Tibial nerve (tissue), 4 donors: ENCODE measurements around the gene CCDC121. TPM values are rescaled to one million over a fixed set of nuclear protein-coding genes. Genes with fewer than 3 reads are reported as not detected.
"Not testable (repeated sequence)": the region's sequence is repeated elsewhere in the genome, so short reads cannot be mapped to it uniquely, and the experiment has no call there.

Experiments
- DNase-seq, 2 donors: peaks; one replicate each; pipeline ENCODE4 v3.0.0-alpha.2; 2019; ENCODE audit warnings: low spot score in 2 of 2
- H3K27ac ChIP-seq, 4 donors: fragments of 200-600 bp; sonication (generic) in 3 of 4; one replicate each; pipeline ENCODE4 v1.5.1; 2017 to 2019; ENCODE audit warnings: mild to moderate bottlenecking in 1 of 4
- H3K27me3 ChIP-seq, 2 donors: fragments of 200-600 bp; sonication (generic) in 1 of 2; one replicate each; pipeline versions ENCODE4 v1.5.1 to v1.6.0; 2017 to 2019
- H3K36me3 ChIP-seq, 3 donors: fragments of 200-600 bp; sonication (generic); one replicate each; pipeline ENCODE4 v1.5.1; 2018 to 2019
- H3K4me1 ChIP-seq, 4 donors: fragments of 200-600 bp; sonication (generic) in 3 of 4; one replicate each; pipeline ENCODE4 v1.5.1; 2017 to 2019
- H3K4me3 ChIP-seq, 4 donors: fragments of 200-600 bp; sonication (generic) in 3 of 4; one replicate each; pipeline ENCODE4 v1.5.1; 2017 to 2019; ENCODE audit warnings: mild to moderate bottlenecking in 1 of 4, moderate library complexity in 1 of 4
- H3K9me3 ChIP-seq, 4 donors: fragments of 200-600 bp; sonication (generic) in 3 of 4; one replicate each; pipeline ENCODE4 v1.5.1; 2017 to 2019
- CTCF ChIP-seq, 5 experiments: fragments of 200-600 bp in 3 of 5; fragments of 450-650 bp in 2 of 5; sonication (generic) in 3 of 5; IDR thresholded peaks; one replicate each; pipeline ENCODE4 v1.5.1; 2016 to 2019; ENCODE audit warnings: antibody characterized with exemption in 5 of 5, mild to moderate bottlenecking in 3 of 5, moderate library complexity in 2 of 5
- EP300 ChIP-seq, 2 donors: sonication (generic); formaldehyde crosslinking; IDR thresholded peaks; one replicate each; pipeline ENCODE4 v1.6.1; 2017; ENCODE audit warnings: antibody characterized with exemption in 2 of 2, mild to moderate bottlenecking in 1 of 2
- POLR2A ChIP-seq, 2 donors: fragments of 450-650 bp; IDR thresholded peaks; one replicate each; pipeline ENCODE4 v1.6.1; 2017; ENCODE audit warnings: antibody characterized with exemption in 2 of 2, mild to moderate bottlenecking in 2 of 2, moderate library complexity in 2 of 2
- WGBS, 2 donors: methylation state at CpG; one replicate each; pipeline ENCODE4 v1.1.5; 2018; 5-methylcytosine and 5-hydroxymethylcytosine counted together
- total RNA-seq, 4 donors: library from RNA; depleted of rRNA; stranded (reverse); fragments of >200 nt; gene quantifications; one replicate each; pipeline ENCODE4 v1.1.0, GENCODE V29; 2016

The CCDC121 gene
- total RNA-seq, 4 donors from 2014 or later, result 3.8 to 7.2 (median 4.7) TPM

GRCh38 chr2:27638037-27638637 lies 9.3 kb upstream of the CCDC121 start:
- TF ChIP-seq EP300 (IDR thresholded peaks at IDR 0.05) (no peak), CTCF (IDR thresholded peaks at IDR 0.05) (no peak), POLR2A (IDR thresholded peaks at IDR 0.05) (no peak)
- H3K4me1 ChIP-seq, result no peaks in the 10 kb centered on the region
- no peak for DNase-seq
- H3K9me3 ChIP-seq, result no peaks in the 10 kb centered on the region
- H3K36me3 ChIP-seq, result peaks cover 0 to 98% (median 7%) of the 10 kb centered on the region in 3 donors
- H3K27ac ChIP-seq, result no peak overlapping the region
- WGBS, 2 donors, result 91 to 94% methylated on average over 3 of the region's 3 CpGs
- no peak overlapping the region for H3K4me3 ChIP-seq
- H3K27me3 ChIP-seq, result no peaks in the 10 kb centered on the region

- no peaks in the 10 kb centered on the region for H3K9me3 ChIP-seq
- H3K36me3 ChIP-seq, result peaks cover 0 to 99% (median 9%) of the 10 kb centered on the region in 3 donors
- 92% methylated on average over 5 of the region's 5 CpGs for WGBS, 2 donors
- no peak for DNase-seq
- no peak overlapping the region for H3K4me3 ChIP-seq
- no peaks in the 10 kb centered on the region for H3K27me3 ChIP-seq
- H3K27ac ChIP-seq, result no peak overlapping the region
- H3K4me1 ChIP-seq, result no peaks in the 10 kb centered on the region
- TF ChIP-seq EP300 (IDR thresholded peaks at IDR 0.05) (no peak), CTCF (IDR thresholded peaks at IDR 0.05) (no peak), POLR2A (IDR thresholded peaks at IDR 0.05) (no peak)
Observed at GRCh38 chr2:27636766-27637165, 8.0 kb upstream of the CCDC121 start.

DNA sequence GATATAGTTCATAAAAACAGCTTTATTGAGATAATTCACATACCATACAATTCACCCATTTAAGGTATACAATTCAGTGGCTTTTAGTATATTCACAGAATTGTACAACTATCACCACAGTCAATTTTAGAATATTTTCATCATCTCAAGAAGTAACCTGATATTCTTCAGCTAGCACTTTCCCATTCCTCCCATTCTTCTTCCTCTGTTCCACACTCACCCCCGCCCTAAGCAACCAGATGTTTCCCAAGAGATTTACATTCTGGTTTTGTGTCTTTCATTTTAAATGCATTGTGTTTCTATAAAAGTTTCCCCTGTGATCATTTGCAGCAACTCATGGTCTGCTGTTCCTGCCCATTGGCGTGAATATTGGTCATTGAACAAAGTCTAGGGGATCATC lies 5.5 kb upstream of the CCDC121 start:
- Histone ChIP-seq H3K36me3 (peaks cover 0 to 89% (median 9%) of the 10 kb centered on the region in 3 donors), H3K9me3 (no peaks in the 10 kb centered on the region), H3K27ac (no peak overlapping the region), H3K4me3 (no peak overlapping the region), H3K27me3 (no peaks in the 10 kb centered on the region), H3K4me1 (peaks cover 0 to 12% (median 4%) of the 10 kb centered on the region in 4 donors)
- 89 to 94% methylated on average over 2 of the region's 2 CpGs for WGBS, 2 donors
- no peak for DNase-seq
- TF ChIP-seq CTCF (IDR thresholded peaks at IDR 0.05), result no peak
- TF ChIP-seq EP300 (IDR thresholded peaks at IDR 0.05), result no peak
- TF ChIP-seq POLR2A (IDR thresholded peaks at IDR 0.05), result no peak

DNA sequence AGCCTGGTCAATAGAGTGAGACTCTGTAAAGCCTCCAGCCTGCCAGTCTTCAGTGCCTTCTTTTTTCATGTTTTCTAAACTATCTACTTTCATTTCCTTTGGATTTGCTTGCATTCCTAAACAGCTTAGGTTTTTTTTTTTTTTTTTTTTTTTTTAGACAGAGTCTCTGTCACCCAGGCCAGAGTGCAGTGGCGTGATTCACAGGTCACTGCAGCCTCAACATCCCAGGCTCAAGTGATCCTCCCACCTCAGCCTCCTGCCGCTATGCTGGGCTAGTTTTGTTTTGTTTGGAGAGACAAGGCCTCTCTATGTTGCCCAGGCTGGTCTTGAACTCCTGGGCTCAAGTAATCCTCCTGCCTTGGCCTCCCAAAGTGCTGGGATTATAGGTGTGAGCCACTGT lies 1.4 kb upstream of the CCDC121 start:
- H3K27ac ChIP-seq, H3K4me3 ChIP-seq, H3K27me3 ChIP-seq, DNase-seq, H3K9me3 ChIP-seq: not testable (repeated sequence)
- H3K36me3 ChIP-seq, result peaks cover 0 to 48% (median 5%) of the 10 kb centered on the region in 3 donors
- peaks cover 0 to 32% (median 11%) of the 10 kb centered on the region in 4 donors for H3K4me1 ChIP-seq
- WGBS, 2 donors, result 96 to 100% methylated on average over 2 of the region's 2 CpGs

- Histone ChIP-seq H3K27me3 (no peaks in the 10 kb centered on the region), H3K4me3 (peak overlapping the region; percentile 60 to 73 (median 64)), H3K4me1 (peaks cover 0 to 32% (median 11%) of the 10 kb centered on the region in 4 donors), H3K36me3 (peaks cover 0 to 46% (median 2%) of the 10 kb centered on the region in 3 donors), H3K27ac (peak overlapping the region; percentile 62 to 85 (median 80)), H3K9me3 (no peaks in the 10 kb centered on the region)
- WGBS, 2 donors, result 6 to 7% methylated on average over 10 to 18 of the region's 21 CpGs
- TF ChIP-seq POLR2A (IDR thresholded peaks at IDR 0.05) (no peak), CTCF (IDR thresholded peaks at IDR 0.05) (no peak), EP300 (IDR thresholded peaks at IDR 0.05) (no peak)
- no peak for DNase-seq
Observed at GRCh38 chr2:27627963-27628766, 647 bp downstream of the CCDC121 start.

DNA sequence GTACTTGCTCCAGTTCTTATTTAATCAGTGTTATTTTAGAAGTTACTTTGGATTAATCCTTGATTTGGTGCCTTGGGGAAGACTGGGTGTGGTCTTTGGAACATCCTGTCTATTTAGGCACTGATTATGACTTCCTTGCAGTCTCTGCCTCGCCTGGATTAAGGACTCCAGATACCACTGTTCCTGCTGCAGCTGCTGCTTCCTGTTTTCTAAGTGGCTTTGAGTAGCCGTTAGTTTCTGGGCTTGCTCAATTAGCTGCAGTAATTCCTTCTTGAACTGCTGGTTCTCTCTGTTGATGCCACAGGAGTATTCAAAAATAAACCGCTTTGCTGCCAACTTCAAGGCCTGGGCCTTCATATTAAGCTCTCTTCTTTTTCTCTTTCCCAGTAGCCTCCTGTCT lies 1.9 kb downstream of the CCDC121 start:
- not testable (repeated sequence) for DNase-seq, H3K27me3 ChIP-seq, H3K4me3 ChIP-seq, H3K9me3 ChIP-seq
- H3K4me1 ChIP-seq, result peaks cover 0 to 32% (median 11%) of the 10 kb centered on the region in 4 donors
- H3K36me3 ChIP-seq, result peaks cover 0 to 46% (median 0%) of the 10 kb centered on the region in 3 donors
- peak overlapping the region in 1 of 4 donors; percentile 61 for H3K27ac ChIP-seq
- 52 to 63% methylated on average over 3 of the region's 3 CpGs for WGBS, 2 donors

DNA sequence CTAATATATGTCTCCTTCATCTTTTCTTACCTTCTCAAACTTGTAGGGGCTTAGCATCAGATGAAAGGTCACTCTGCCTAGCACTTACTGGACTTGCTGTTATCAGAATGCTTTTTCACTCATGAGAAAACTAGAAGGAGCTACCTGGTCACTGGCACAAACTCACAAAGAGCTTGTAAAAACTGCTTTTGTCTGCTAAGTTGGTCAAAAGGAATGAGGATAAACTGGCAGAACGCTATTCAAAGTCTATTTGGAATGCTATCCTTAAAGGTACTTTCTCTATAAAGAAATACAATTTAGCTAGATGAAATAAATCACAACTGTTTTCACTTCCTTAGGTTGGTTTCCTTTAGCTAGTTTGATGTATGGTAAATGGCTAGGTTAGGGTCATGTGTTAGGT lies 2.5 kb downstream of the CCDC121 start:
- not testable (repeated sequence) for DNase-seq, H3K27ac ChIP-seq, H3K4me3 ChIP-seq, H3K9me3 ChIP-seq, H3K27me3 ChIP-seq
- H3K4me1 ChIP-seq, result peaks cover 0 to 32% (median 11%) of the 10 kb centered on the region in 4 donors
- 95% methylated on average over 1 of the region's 1 CpG for WGBS, 2 donors
- H3K36me3 ChIP-seq, result peaks cover 0 to 46% (median 3%) of the 10 kb centered on the region in 3 donors
